Adrenal gland (tissue), 12 donors: ENCODE measurements around the gene P2RY2. TPM values are rescaled to one million over a fixed set of nuclear protein-coding genes. Genes with fewer than 3 reads are reported as not detected.

Experiments used
- DNase-seq, 7 donors: peaks; one replicate each; pipeline ENCODE4 v3.0.0-alpha.2; 2019 to 2020
- H3K27ac ChIP-seq, 5 donors: fragments of 200-600 bp; sonication (generic) in 4 of 5; 1 replicate in 3 of 5; 2 replicates in 2 of 5; pipeline versions ENCODE4 v1.5.1 to v1.8.0; 2016 to 2020; ENCODE audit warnings: mild to moderate bottlenecking in 1 of 5
- H3K27me3 ChIP-seq: fragments of 200-600 bp; 2 replicates; pipeline ENCODE4 v1.8.0; 2021
- H3K36me3 ChIP-seq, 2 donors: fragments of 200-600 bp; replicated peaks in 1 of 2; 1 replicate in 1 of 2; 2 replicates in 1 of 2; pipeline versions ENCODE4 v1.5.1 to v1.8.0; 2018 to 2022
- H3K4me1 ChIP-seq, 2 donors: fragments of 200-600 bp; replicated peaks in 1 of 2; 1 replicate in 1 of 2; 2 replicates in 1 of 2; pipeline versions ENCODE4 v1.5.1 to v1.8.0; 2018 to 2021
- H3K4me3 ChIP-seq, 4 donors: fragments of 200-600 bp; sonication (generic) in 3 of 4; one replicate each; pipeline ENCODE4 v1.5.1; 2016 to 2018
- H3K9me3 ChIP-seq, 3 donors: fragments of 200-600 bp; sonication (generic) in 1 of 3; replicated peaks in 1 of 3; 1 replicate in 2 of 3; 2 replicates in 1 of 3; pipeline versions ENCODE4 v1.5.1 to v1.8.0; 2016 to 2021
- CTCF ChIP-seq, 6 experiments: fragments of 450-650 bp in 4 of 6; fragments of 200-600 bp in 2 of 6; sonication (generic) in 1 of 6; IDR thresholded peaks; 1 replicate in 5 of 6; 2 replicates in 1 of 6; pipeline versions ENCODE4 v1.5.1 to v1.8.0; 2016 to 2021; ENCODE audit warnings: antibody characterized with exemption in 6 of 6, mild to moderate bottlenecking in 2 of 6, moderate library complexity in 1 of 6
- POLR2A ChIP-seq, 2 donors: fragments of 450-650 bp; IDR thresholded peaks; one replicate each; pipeline ENCODE4 v1.6.1; 2017; ENCODE audit warnings: antibody characterized with exemption in 2 of 2, mild to moderate bottlenecking in 2 of 2, moderate library complexity in 1 of 2
- WGBS, 4 donors: extraction: QIAGEN DNeasy Blood & Tissue Kit in 2 of 4; methylation state at CpG; one replicate each; pipeline versions ENCODE4 v1.1.5 to v1.1.7; 2013 to 2017; 5-methylcytosine and 5-hydroxymethylcytosine counted together
- intact Hi-C, 2 donors: fragments of 100-400 bp; cut with DNase I; formaldehyde crosslinking; loops; one replicate each; pipeline versions ENCODE4 v1.14.1 to v1.15.0; 2022 to 2023
- polyA plus RNA-seq, 3 donors: library from polyadenylated mRNA; stranded (reverse); fragments of 200-250 nt in 2 of 3; fragments of 350-450 nt in 1 of 3; fragmentation: Illumina TruSeq in 1 of 3; extraction: RNeasy Lipid Tissue Mini Kit (QIAGEN cat#74804) in 1 of 3; gene quantifications; one replicate each; pipeline ENCODE4 v1.2.3, GENCODE V29; 2013 to 2014
- total RNA-seq, 9 donors: library from RNA; depleted of rRNA in 4 of 9; stranded (reverse); fragments of >200 nt in 4 of 9; fragments of 120-200 nt in 1 of 9; fragmentation: NEBNext Ultra II Directional in 1 of 9; extraction: Animal tissue kit (Norgen Biotek cat#: 25700) in 1 of 9; gene quantifications; one replicate each; pipeline versions ENCODE4 v1.1.0 to v1.2.4, GENCODE V29; 2013 to 2023
- donor health status: healthy with polysubstance abuse.
- donor health status: Bipolar disorder and iron deficiency.
- donor health status: DM: yes; HTN: yes; CAD: no.
- donor health status: DM: no; HTN: no; CAD: no.
- donor health status: DM: no; HTN: no; CAD: no.
- donor health status: DM: yes; HTN: yes; CAD: no.

Gene P2RY2
- total and polyA plus RNA-seq, 12 donors = 1.3 to 51.6 (median 7.6) TPM

GRCh38 chr11:73249304-73249703 is 31.2 kb downstream of the P2RY2 start:
- WGBS, 4 donors = 85 to 92% (median 86%) methylated on average over 5 of the region's 5 CpGs
- Histone ChIP-seq H3K36me3 (no peaks in the 10 kb centered on the region), H3K27ac (no peak overlapping the region), H3K9me3 (no peaks in the 10 kb centered on the region), H3K4me1 (peaks cover 5 to 8% of the 10 kb centered on the region in 2 donors), H3K27me3 (no peaks in the 10 kb centered on the region), H3K4me3 (no peak overlapping the region)
- peak in 1 of 7 donors; percentile 2 for DNase-seq
- intact Hi-C loops = no loop called here
- TF ChIP-seq POLR2A (IDR thresholded peaks at IDR 0.05) (no peak), CTCF (IDR thresholded peaks at IDR 0.05) (no peak)

GRCh38 chr11:73249853-73250783 is 32.0 kb downstream of the P2RY2 start:
- 92 to 96% (median 95%) methylated on average over 11 of the region's 11 CpGs for WGBS, 4 donors
- Histone ChIP-seq H3K4me1 (peaks cover 0 to 8% of the 10 kb centered on the region in 2 donors), H3K27ac (no peak overlapping the region), H3K27me3 (no peaks in the 10 kb centered on the region), H3K36me3 (no peaks in the 10 kb centered on the region), H3K9me3 (no peaks in the 10 kb centered on the region), H3K4me3 (no peak overlapping the region)
- intact Hi-C loops = no loop called here
- DNase-seq = peak in 3 of 7 donors; percentile 11 to 32 (median 13)
- TF ChIP-seq CTCF (IDR thresholded peaks at IDR 0.05) (no peak), POLR2A (IDR thresholded peaks at IDR 0.05) (no peak)

GRCh38 chr11:73252577-73253191 is 34.6 kb downstream of the P2RY2 start:
- no peak overlapping the region for H3K27ac ChIP-seq
- H3K4me3 ChIP-seq = no peak overlapping the region
- TF ChIP-seq POLR2A (IDR thresholded peaks at IDR 0.05) = no peak
- TF ChIP-seq CTCF (IDR thresholded peaks at IDR 0.05) = no peak
- no peaks in the 10 kb centered on the region for H3K27me3 ChIP-seq
- peak in 3 of 7 donors; percentile 14 to 38 (median 19) for DNase-seq
- no peaks in the 10 kb centered on the region for H3K36me3 ChIP-seq
- H3K9me3 ChIP-seq = no peaks in the 10 kb centered on the region
- intact Hi-C loops = no loop called here
- WGBS, 4 donors = 86 to 93% (median 90%) methylated on average over 4 of the region's 4 CpGs
- peaks cover 0 to 5% of the 10 kb centered on the region in 2 donors for H3K4me1 ChIP-seq

DNA sequence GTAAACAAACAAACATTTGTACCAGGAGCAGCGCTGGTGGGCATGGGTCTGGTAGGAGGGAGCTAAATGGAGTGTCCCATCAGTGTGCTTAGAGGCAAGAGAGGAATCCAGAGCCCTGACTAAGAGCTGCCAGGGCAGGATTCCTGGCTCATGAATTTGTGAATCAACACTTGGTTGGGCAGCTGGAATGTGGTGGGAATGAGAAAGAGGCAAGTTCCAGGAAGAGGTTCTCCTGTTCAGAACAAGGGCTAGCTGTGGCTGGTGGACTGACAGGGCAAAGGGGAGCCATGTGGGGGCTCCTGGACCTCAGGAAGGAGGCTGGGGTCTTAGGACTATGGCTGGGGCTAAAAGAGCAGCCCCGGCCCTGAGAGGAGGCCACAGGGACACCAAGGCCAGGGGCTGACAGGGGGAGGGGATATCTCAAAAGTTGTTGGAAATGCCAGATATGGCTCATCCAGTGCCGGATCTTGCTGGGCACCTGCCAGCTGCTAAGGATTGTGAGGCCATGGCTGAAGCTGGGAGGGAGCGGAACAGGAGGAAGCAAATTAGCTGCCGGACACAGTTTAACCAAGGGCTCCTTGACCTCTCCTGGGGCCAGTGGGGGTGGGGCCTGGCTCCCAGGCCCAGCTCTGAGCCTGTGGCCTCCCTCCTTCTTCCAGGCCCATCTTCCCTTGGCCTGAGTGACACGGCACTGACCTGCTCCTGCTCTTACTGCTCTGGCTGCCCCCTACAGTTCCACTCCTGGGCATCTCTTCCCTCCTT is 39.4 kb downstream of the P2RY2 start:
- 46 to 58% (median 53%) methylated on average over 4 to 6 of the region's 6 CpGs for WGBS, 4 donors
- intact Hi-C loops = no loop called here
- Histone ChIP-seq H3K36me3 (no peaks in the 10 kb centered on the region), H3K9me3 (no peaks in the 10 kb centered on the region), H3K4me1 (peaks cover 0 to 11% of the 10 kb centered on the region in 2 donors), H3K27ac (peak overlapping the region in 3 of 5 donors; percentile 48 to 82 (median 68)), H3K4me3 (no peak overlapping the region), H3K27me3 (no peaks in the 10 kb centered on the region)
- TF ChIP-seq CTCF (IDR thresholded peaks at IDR 0.05) (no peak), POLR2A (IDR thresholded peaks at IDR 0.05) (no peak)
- DNase-seq = peak; percentile 47 to 89 (median 79)
